ENCODE data around the gene ZFPM1.

ZFPM1 gene

DNA sequence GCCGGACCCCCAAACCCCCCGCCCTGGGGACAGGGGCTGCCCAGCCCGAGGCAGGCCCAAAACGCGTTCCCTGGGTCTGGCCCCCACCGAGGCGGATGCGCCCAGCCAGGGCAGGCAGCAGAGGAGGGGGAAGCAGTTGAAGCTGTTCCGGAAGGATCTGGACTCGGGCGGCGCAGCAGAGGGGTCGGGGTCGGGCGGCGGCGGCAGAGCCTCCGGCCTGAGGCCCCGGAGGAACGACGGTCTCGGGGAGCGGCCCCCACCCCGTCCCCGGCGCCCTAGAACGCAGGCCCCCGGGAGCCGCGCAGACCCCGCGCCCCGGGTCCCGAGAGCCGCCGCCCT is 22.9 kb upstream of the ZFPM1 start:
- Histone ChIP-seq H3K27ac (ENCODE audit: low read length) (no peak overlapping the region), H3K4me1 (ENCODE audit: low read length) (peaks cover 6% of the 10 kb centered on the region; the same call in 1 of the 2 replicates), H3K36me3 (replicated peaks; ENCODE audit: low read depth, low read length) (no peaks in the 10 kb centered on the region), H3K9ac (ENCODE audit: low read length) (peak overlapping the region; percentile 57), H3K27me3 (ENCODE audit: low read depth, low read length) (peaks cover 11% of the 10 kb centered on the region), H3K79me2 (ENCODE audit: low read length) (no peaks in the 10 kb centered on the region), H4K20me1 (ENCODE audit: insufficient read depth, low read length) (no peaks in the 10 kb centered on the region), H2AFZ (ENCODE audit: low read depth, low read length) (no peak overlapping the region), H3K4me3 (ENCODE audit: low read length) (peak overlapping the region; percentile 75), H3K9me3 (ENCODE audit: insufficient read depth, low read length) (no peaks in the 10 kb centered on the region), H3K4me2 (ENCODE audit: low read length) (peak overlapping the region; percentile 79)
- TF ChIP-seq EZH2phosphoT487 (IDR thresholded peaks at IDR 0.05; ENCODE audit: low read depth) = no peak
- TF ChIP-seq, protein P1, sequence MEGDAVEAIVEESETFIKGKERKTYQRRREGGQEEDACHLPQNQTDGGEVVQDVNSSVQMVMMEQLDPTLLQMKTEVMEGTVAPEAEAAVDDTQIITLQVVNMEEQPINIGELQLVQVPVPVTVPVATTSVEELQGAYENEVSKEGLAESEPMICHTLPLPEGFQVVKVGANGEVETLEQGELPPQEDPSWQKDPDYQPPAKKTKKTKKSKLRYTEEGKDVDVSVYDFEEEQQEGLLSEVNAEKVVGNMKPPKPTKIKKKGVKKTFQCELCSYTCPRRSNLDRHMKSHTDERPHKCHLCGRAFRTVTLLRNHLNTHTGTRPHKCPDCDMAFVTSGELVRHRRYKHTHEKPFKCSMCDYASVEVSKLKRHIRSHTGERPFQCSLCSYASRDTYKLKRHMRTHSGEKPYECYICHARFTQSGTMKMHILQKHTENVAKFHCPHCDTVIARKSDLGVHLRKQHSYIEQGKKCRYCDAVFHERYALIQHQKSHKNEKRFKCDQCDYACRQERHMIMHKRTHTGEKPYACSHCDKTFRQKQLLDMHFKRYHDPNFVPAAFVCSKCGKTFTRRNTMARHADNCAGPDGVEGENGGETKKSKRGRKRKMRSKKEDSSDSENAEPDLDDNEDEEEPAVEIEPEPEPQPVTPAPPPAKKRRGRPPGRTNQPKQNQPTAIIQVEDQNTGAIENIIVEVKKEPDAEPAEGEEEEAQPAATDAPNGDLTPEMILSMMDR (IDR thresholded peaks at IDR 0.05; ENCODE audit: low read depth, low read length) = no peak

DNA sequence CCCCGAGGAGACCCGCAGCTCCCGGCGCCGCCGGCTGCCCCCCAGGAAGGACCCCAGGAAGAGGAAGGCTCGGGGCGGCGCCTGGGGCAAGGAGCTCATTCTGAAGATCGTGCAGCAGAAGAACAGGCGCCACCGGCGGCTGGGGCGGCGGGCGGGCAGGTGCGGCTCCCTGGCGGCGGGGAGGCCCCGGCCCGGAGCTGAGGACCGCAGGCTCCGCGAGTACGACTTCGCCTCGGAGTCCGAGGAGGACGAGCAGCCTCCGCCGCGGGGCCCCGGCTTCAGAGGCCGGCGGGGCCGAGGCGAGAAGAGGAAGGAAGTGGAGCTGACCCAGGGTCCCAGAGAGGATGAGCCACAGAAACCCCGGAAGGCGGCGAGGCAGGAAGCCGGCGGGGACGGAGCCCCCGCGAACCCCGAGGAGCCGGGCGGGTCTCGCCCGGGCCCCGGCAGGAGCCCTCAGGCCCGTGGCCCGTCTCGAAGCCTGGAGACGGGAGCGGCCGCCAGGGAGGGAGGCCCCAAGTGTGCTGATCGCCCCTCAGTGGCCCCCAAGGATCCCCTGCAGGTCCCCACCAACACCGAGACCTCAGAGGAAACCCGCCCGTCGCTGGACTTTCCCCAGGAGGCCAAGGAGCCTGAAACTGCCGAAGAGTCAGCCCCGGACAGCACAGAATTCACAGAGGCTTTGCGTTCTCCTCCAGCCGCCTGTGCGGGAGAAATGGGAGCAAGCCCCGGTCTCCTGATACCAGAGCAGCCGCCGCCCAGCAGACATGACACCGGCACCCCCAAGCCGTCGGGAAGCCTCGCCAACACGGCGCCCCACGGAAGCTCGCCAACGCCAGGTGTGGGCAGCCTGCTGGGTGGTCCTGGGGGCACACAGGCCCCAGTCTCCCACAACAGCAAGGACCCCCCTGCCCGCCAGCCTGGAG is 22.3 kb upstream of the ZFPM1 start:
- Histone ChIP-seq H3K4me1 (ENCODE audit: low read length) (peaks cover 6% of the 10 kb centered on the region; the same call in 1 of the 2 replicates), H2AFZ (ENCODE audit: low read depth, low read length) (peak overlapping the region; percentile 62; the same call in 1 of the 2 replicates), H3K27me3 (ENCODE audit: low read depth, low read length) (peaks cover 11% of the 10 kb centered on the region), H3K36me3 (replicated peaks; ENCODE audit: low read depth, low read length) (no peaks in the 10 kb centered on the region), H3K4me3 (ENCODE audit: low read length) (peak overlapping the region; percentile 75), H3K9me3 (ENCODE audit: insufficient read depth, low read length) (no peaks in the 10 kb centered on the region), H3K4me2 (ENCODE audit: low read length) (peak overlapping the region; percentile 79), H3K27ac (ENCODE audit: low read length) (no peak overlapping the region), H4K20me1 (ENCODE audit: insufficient read depth, low read length) (no peaks in the 10 kb centered on the region), H3K9ac (ENCODE audit: low read length) (peak overlapping the region; percentile 57), H3K79me2 (ENCODE audit: low read length) (no peaks in the 10 kb centered on the region)
- TF ChIP-seq, protein P1 (IDR thresholded peaks at IDR 0.05; ENCODE audit: low read depth, low read length) = no peak
- no peak for TF ChIP-seq EZH2phosphoT487 (IDR thresholded peaks at IDR 0.05; ENCODE audit: low read depth)

DNA sequence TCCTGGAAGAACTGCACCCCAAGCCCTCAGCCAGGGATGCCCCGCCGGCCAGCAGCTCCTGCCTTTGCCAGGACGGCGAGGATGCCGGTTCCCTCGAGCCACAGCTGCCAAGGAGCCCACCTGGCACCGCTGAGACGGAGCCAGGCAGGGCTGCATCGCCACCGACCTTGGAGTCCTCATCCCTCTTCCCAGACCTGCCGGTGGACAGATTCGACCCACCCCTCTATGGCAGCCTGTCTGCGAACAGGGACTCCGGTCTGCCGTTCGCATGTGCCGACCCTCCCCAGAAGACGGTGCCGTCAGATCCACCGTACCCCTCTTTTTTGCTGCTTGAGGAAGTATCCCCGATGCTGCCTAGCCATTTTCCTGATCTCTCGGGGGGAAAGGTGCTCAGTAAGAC is 21.4 kb upstream of the ZFPM1 start:
- Histone ChIP-seq H3K36me3 (replicated peaks; ENCODE audit: low read depth, low read length) (no peaks in the 10 kb centered on the region), H3K9ac (ENCODE audit: low read length) (no peak overlapping the region), H2AFZ (ENCODE audit: low read depth, low read length) (no peak overlapping the region), H3K4me3 (ENCODE audit: low read length) (0 out of 2 replicates have a peak overlapping the region, but pooled peaks have one; percentile 75), H3K4me1 (ENCODE audit: low read length) (peaks cover 6% of the 10 kb centered on the region; the same call in 1 of the 2 replicates), H4K20me1 (ENCODE audit: insufficient read depth, low read length) (no peaks in the 10 kb centered on the region), H3K4me2 (ENCODE audit: low read length) (0 out of 2 replicates have a peak overlapping the region, but pooled peaks have one; percentile 79), H3K27me3 (ENCODE audit: low read depth, low read length) (peaks cover 11% of the 10 kb centered on the region), H3K79me2 (ENCODE audit: low read length) (no peaks in the 10 kb centered on the region), H3K27ac (ENCODE audit: low read length) (no peak overlapping the region), H3K9me3 (ENCODE audit: insufficient read depth, low read length) (no peaks in the 10 kb centered on the region)
- no peak for TF ChIP-seq EZH2phosphoT487 (IDR thresholded peaks at IDR 0.05; ENCODE audit: low read depth)
- TF ChIP-seq, protein P1 (IDR thresholded peaks at IDR 0.05; ENCODE audit: low read depth, low read length) = no peak

DNA sequence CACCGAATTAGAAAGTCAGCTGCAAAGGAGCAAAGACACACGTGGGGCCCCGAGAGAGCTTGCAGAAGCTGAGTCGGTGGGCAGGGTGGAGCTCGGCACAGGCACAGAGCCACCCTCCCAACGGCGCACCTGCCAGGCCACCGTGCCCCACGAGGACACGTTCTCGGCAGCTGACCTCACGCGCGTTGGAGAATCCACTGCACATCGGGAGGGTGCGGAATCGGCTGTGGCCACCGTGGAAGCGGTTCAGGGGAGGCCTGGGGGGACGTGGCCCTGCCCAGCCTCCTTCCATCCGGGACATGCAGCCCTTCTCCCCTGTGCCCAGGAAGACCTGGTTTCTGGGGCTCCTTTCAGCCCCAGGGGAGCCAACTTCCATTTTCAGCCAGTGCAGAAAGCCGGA is 20.9 kb upstream of the ZFPM1 start:
- peaks cover 11% of the 10 kb centered on the region for H3K27me3 ChIP-seq (ENCODE audit: low read depth, low read length)
- H3K79me2 ChIP-seq (ENCODE audit: low read length) = no peaks in the 10 kb centered on the region
- no peaks in the 10 kb centered on the region for H3K36me3 ChIP-seq (replicated peaks; ENCODE audit: low read depth, low read length)
- no peaks in the 10 kb centered on the region for H4K20me1 ChIP-seq (ENCODE audit: insufficient read depth, low read length)
- H3K4me1 ChIP-seq (ENCODE audit: low read length) = peaks cover 6% of the 10 kb centered on the region; the same call in 1 of the 2 replicates
- no peak overlapping the region for H3K4me2 ChIP-seq (ENCODE audit: low read length)
- H3K9ac ChIP-seq (ENCODE audit: low read length) = no peak overlapping the region
- TF ChIP-seq, protein P1 (IDR thresholded peaks at IDR 0.05; ENCODE audit: low read depth, low read length) = no peak
- TF ChIP-seq EZH2phosphoT487 (IDR thresholded peaks at IDR 0.05; ENCODE audit: low read depth) = no peak
- no peak overlapping the region for H3K4me3 ChIP-seq (ENCODE audit: low read length)
- no peak overlapping the region for H2AFZ ChIP-seq (ENCODE audit: low read depth, low read length)
- no peak overlapping the region for H3K27ac ChIP-seq (ENCODE audit: low read length)
- H3K9me3 ChIP-seq (ENCODE audit: insufficient read depth, low read length) = no peaks in the 10 kb centered on the region

Data from OCI-LY3 (cell line).